Kidney (tissue), 14 donors: ENCODE measurements around the gene NECTIN1. TPM values are rescaled to one million over a fixed set of nuclear protein-coding genes. Genes with fewer than 3 reads are reported as not detected.
A peak's percentile ranks its signal among the peaks of the same experiment; 100 is the strongest.

Source experiments
- DNase-seq, 5 donors: peaks; one replicate each; pipeline ENCODE4 v3.0.0-alpha.2; 2013 to 2020
- FAIRE-seq: peaks from 2 replicates; lab custom pipeline; 2012; peaks lifted over from hg19 to GRCh38; lab: Jason Lieb, UNC
- H3K27ac ChIP-seq, 2 donors: one replicate each; pipeline ENCODE4 v1.7.0; 2013; ENCODE audit warnings: low read depth in 2 of 2, low read length in 2 of 2, inconsistent platforms in 1 of 2
- H3K27me3 ChIP-seq: one replicate; pipeline ENCODE4 v1.7.1; 2013; ENCODE audit warnings: low read length, inconsistent platforms; ENCODE audit not compliant: control insufficient read depth, insufficient read depth
- H3K36me3 ChIP-seq, 3 donors: one replicate each; pipeline versions ENCODE4 v1.7.0 to v1.7.1; 2013; ENCODE audit warnings: low read length in 3 of 3, control low read depth in 1 of 3, inconsistent platforms in 1 of 3; ENCODE audit not compliant: insufficient read depth in 3 of 3, control insufficient read depth in 2 of 3
- H3K4me1 ChIP-seq, 3 donors: one replicate each; pipeline versions ENCODE4 v1.7.0 to v1.7.1; 2013; ENCODE audit warnings: low read length in 3 of 3, inconsistent platforms in 1 of 3, low read depth in 1 of 3; ENCODE audit not compliant: control insufficient read depth in 2 of 3, insufficient read depth in 2 of 3
- H3K4me3 ChIP-seq, 3 donors: one replicate each; pipeline versions ENCODE4 v1.7.0 to v1.8.1; 2013; ENCODE audit warnings: low read length in 3 of 3, control low read depth in 1 of 3, inconsistent platforms in 1 of 3
- H3K9ac ChIP-seq, 3 donors: one replicate each; pipeline versions ENCODE4 v1.7.0 to v1.7.1; 2013; ENCODE audit warnings: low read length in 3 of 3, control low read depth in 1 of 3, inconsistent platforms in 1 of 3
- H3K9me3 ChIP-seq, 3 donors: one replicate each; pipeline versions ENCODE4 v1.7.0 to v1.7.1; 2013; ENCODE audit warnings: low read length in 3 of 3, control low read depth in 1 of 3, inconsistent platforms in 1 of 3; ENCODE audit not compliant: control insufficient read depth in 2 of 3, insufficient read depth in 1 of 3
- CTCF ChIP-seq: IDR thresholded peaks from 3 replicates; pipeline ENCODE4 v1.5.1; 2012; ENCODE audit warnings: mild to moderate bottlenecking, moderate library complexity, borderline replicate concordance; ENCODE audit not compliant: insufficient read depth; ENCODE audit errors: extremely low read depth
- intact Hi-C: fragments of 100-400 bp; cut with DNase I; formaldehyde crosslinking; loops from one replicate; pipeline ENCODE4 v1.11.1; 2022
- polyA plus RNA-seq: library from polyadenylated mRNA; stranded (reverse); fragments of 350-450 nt; fragmentation: Illumina TruSeq; extraction: RNeasy Lipid Tissue Mini Kit (QIAGEN cat#74804); gene quantifications from one replicate; pipeline ENCODE4 v1.2.3, GENCODE V29; 2014; ENCODE audit warnings: low read depth, low replicate concordance; ENCODE audit not compliant: insufficient read depth
- total RNA-seq: library from RNA; stranded (reverse); fragmentation: NEBNext Ultra II Directional; extraction: Animal tissue kit (Norgen Biotek cat#: 25700); gene quantifications from one replicate; pipeline ENCODE4 v1.2.1, GENCODE V29; 2021
- donor health status: control.
- donor health status: control.
- donor health status: control.
- donor health status: control.
- donor health status: control.
- donor health status: DM: yes; HTN: yes; CAD: no.
- donor health status: Normal renal cell carcinoma (clear cell type).

NECTIN1 gene
- total and polyA plus RNA-seq, 2 donors from 2014 or later = 6.0 to 13.2 TPM

GRCh38 chr11:119734788-119735187, 5.8 kb upstream of the NECTIN1 start:
- intact Hi-C loops = loop anchor here (10.0 kb wide), 1 partner anchor 250 kb away; no protein-coding TSS in a partner anchor
- H3K27ac ChIP-seq = no peak overlapping the region
- peaks cover 0 to 4% (median 3%) of the 10 kb centered on the region in 3 donors for H3K4me1 ChIP-seq
- FAIRE-seq (no peak), DNase-seq (peak in 2 of 5 donors; percentile 31 to 70)
- H3K9ac ChIP-seq = no peak overlapping the region
- no peaks in the 10 kb centered on the region for H3K27me3 ChIP-seq
- no peak overlapping the region for H3K4me3 ChIP-seq
- H3K36me3 ChIP-seq = no peaks in the 10 kb centered on the region
- TF ChIP-seq CTCF = no peak
- no peaks in the 10 kb centered on the region for H3K9me3 ChIP-seq

GRCh38 chr11:119730789-119731386, 1.9 kb upstream of the NECTIN1 start:
- Histone ChIP-seq H3K27me3 (no peaks in the 10 kb centered on the region), H3K9me3 (no peaks in the 10 kb centered on the region), H3K4me1 (peaks cover 3 to 12% (median 7%) of the 10 kb centered on the region in 3 donors), H3K36me3 (no peaks in the 10 kb centered on the region), H3K9ac (no peak overlapping the region), H3K27ac (no peak overlapping the region), H3K4me3 (no peak overlapping the region)
- no peak for DNase-seq
- no peak for FAIRE-seq
- intact Hi-C loops = loop anchor here (10.0 kb wide), 1 partner anchor 246 kb away; no protein-coding TSS in a partner anchor
- TF ChIP-seq CTCF = no peak

- intact Hi-C loops = loop anchor here (10.0 kb wide), 1 partner anchor 245 kb away; no protein-coding TSS in a partner anchor
- H3K4me3 ChIP-seq = peak overlapping the region in 2 of 3 donors; percentile 33 to 65
- H3K4me1 ChIP-seq = peaks cover 3 to 12% (median 7%) of the 10 kb centered on the region in 3 donors
- H3K9me3 ChIP-seq = no peaks in the 10 kb centered on the region
- no peak for FAIRE-seq
- no peak for TF ChIP-seq CTCF
- H3K27me3 ChIP-seq = no peaks in the 10 kb centered on the region
- peak in 2 of 5 donors; percentile 53 to 91 for DNase-seq
- no peaks in the 10 kb centered on the region for H3K36me3 ChIP-seq
- H3K9ac ChIP-seq = peak overlapping the region in 1 of 3 donors; percentile 58
- H3K27ac ChIP-seq = peak overlapping the region in 1 of 2 donors; percentile 51
Measured at GRCh38 chr11:119729951-119730613, 1.1 kb upstream of the NECTIN1 start.
